Karpas-422 (cell line): ENCODE measurements around the gene PRKAB2. TPM values are rescaled to one million over a fixed set of nuclear protein-coding genes. Genes with fewer than 3 reads are reported as not detected.
"Not testable (repeated sequence)": the region's sequence is repeated elsewhere in the genome, so short reads cannot be mapped to it uniquely, and the experiment has no call there.

Experiments used
- DNase-seq: peaks from one replicate; pipeline ENCODE4 v3.0.0-alpha.2; 2015
- H2AFZ ChIP-seq: fragments of 200-600 bp; sonication (generic); 2 replicates; pipeline ENCODE4 v1.6.1; 2014; ENCODE audit warnings: antibody characterized with exemption, low read length, mixed read lengths
- H3K27ac ChIP-seq: fragments of 200-600 bp; sonication (generic); 2 replicates; pipeline ENCODE4 v1.5.1; 2014; ENCODE audit warnings: mild to moderate bottlenecking, low read length, moderate library complexity
- H3K27me3 ChIP-seq: fragments of 200-600 bp; sonication (generic); 2 replicates; pipeline ENCODE4 v1.6.1; 2014; ENCODE audit warnings: low read length, mixed read lengths
- H3K36me3 ChIP-seq: fragments of 200-600 bp; sonication (generic); 2 replicates; pipeline ENCODE4 v1.6.1; 2014; ENCODE audit warnings: low read length, mixed read lengths; ENCODE audit not compliant: insufficient read depth
- H3K4me1 ChIP-seq: fragments of 200-600 bp; sonication (generic); 2 replicates; pipeline ENCODE4 v1.6.1; 2014; ENCODE audit warnings: mild to moderate bottlenecking, low read length, mixed read lengths
- H3K4me2 ChIP-seq: fragments of 200-600 bp; sonication (generic); 2 replicates; pipeline ENCODE4 v1.6.1; 2014; ENCODE audit warnings: low read length, low read depth, mild to moderate bottlenecking; ENCODE audit not compliant: poor library complexity, severe bottlenecking
- H3K4me3 ChIP-seq: fragments of 200-600 bp; sonication (generic); 2 replicates; pipeline ENCODE4 v1.5.1; 2014; ENCODE audit warnings: mild to moderate bottlenecking, antibody characterized with exemption, low read length, mixed read lengths
- H3K79me2 ChIP-seq: fragments of 200-600 bp; sonication (generic); 2 replicates; pipeline ENCODE4 v1.6.1; 2014; ENCODE audit warnings: mild to moderate bottlenecking, low read length, mixed read lengths
- H3K9ac ChIP-seq: fragments of 200-600 bp; sonication (generic); 2 replicates; pipeline ENCODE4 v1.6.0; 2014; ENCODE audit warnings: low read length
- H3K9me2 ChIP-seq: fragments of 200-600 bp; sonication (generic), shearing (Covaris generic); replicated peaks from 2 replicates; pipeline ENCODE4 v1.6.0; 2014; ENCODE audit warnings: mild to moderate bottlenecking, low read length, moderate library complexity; ENCODE audit not compliant: insufficient read depth
- H3K9me3 ChIP-seq: fragments of 300-700, 200-600 bp; sonication (generic); 2 replicates; pipeline ENCODE4 v1.6.1; 2014; ENCODE audit warnings: low read length, mixed read lengths
- H4K20me1 ChIP-seq: fragments of 200-600 bp; sonication (generic); 2 replicates; pipeline ENCODE4 v1.6.1; 2014; ENCODE audit warnings: mild to moderate bottlenecking, antibody characterized with exemption, low read length, low read depth; ENCODE audit not compliant: insufficient read depth
- total RNA-seq: library from RNA; depleted of rRNA; stranded (reverse); fragments of >200 nt; shearing (Covaris generic); gene quantifications from 2 replicates; pipeline ENCODE4 v1.2.3, GENCODE V29; 2014; ENCODE audit warnings: low replicate concordance

Gene PRKAB2
- total RNA-seq, 1 experiment from 2014 or later, result 12.4 TPM

DNA sequence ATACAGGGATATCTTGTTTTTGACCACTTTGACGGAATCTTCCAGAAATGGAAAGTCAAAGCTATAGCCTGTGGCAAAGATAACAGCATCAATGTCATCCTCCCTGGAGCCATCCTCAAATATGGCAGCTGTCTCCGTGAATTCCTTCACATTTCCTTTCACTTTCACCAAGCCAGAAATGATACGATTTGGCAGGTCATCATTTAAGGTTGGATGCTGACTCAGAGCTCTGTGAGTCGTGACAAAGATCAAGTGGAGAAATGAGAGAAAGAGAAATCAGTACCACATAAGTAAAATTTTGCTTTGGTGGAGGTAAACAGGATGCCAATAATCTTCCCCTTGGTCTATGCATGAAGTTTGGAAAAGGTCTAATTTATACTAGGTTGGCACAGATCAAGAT, 29.0 kb upstream of the PRKAB2 start:
- H2AFZ ChIP-seq, result no peak overlapping the region
- no peaks in the 10 kb centered on the region for H3K36me3 ChIP-seq
- no peak overlapping the region for H3K27ac ChIP-seq
- no peaks in the 10 kb centered on the region for H3K79me2 ChIP-seq
- H3K27me3 ChIP-seq, result no peaks in the 10 kb centered on the region
- no peaks in the 10 kb centered on the region for H3K9me2 ChIP-seq
- H4K20me1 ChIP-seq, result no peaks in the 10 kb centered on the region
- no peak overlapping the region for H3K4me3 ChIP-seq
- peaks cover 9% of the 10 kb centered on the region for H3K4me1 ChIP-seq
- DNase-seq, result no peak
- no peak overlapping the region for H3K9ac ChIP-seq
- H3K4me2 ChIP-seq, result no peak overlapping the region
- H3K9me3 ChIP-seq, result no peaks in the 10 kb centered on the region

DNA sequence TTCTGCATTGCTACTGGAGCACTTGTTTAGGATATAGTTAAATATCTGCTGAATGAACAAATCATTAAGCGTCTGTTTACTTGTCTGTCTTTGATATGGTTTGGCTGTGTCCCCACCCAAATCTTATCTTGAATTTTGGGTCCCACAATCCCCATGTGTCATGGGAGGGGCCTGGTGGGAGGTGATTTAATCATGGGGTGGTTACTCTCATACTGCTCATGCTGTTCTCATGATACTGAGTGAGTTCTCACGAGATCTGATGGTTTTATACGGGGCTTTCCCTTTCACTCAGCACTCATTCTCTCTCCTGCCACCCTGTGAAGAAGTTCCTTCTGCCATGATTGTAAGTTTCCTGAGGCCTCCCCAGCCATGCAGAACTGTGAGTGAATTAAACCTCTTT, 25.1 kb upstream of the PRKAB2 start:
- not testable (repeated sequence) for H2AFZ ChIP-seq, H3K79me2 ChIP-seq, H3K4me3 ChIP-seq, H4K20me1 ChIP-seq, H3K4me1 ChIP-seq, H3K27ac ChIP-seq, H3K36me3 ChIP-seq, H3K9ac ChIP-seq, H3K27me3 ChIP-seq, H3K9me3 ChIP-seq, DNase-seq, H3K9me2 ChIP-seq, H3K4me2 ChIP-seq

DNA sequence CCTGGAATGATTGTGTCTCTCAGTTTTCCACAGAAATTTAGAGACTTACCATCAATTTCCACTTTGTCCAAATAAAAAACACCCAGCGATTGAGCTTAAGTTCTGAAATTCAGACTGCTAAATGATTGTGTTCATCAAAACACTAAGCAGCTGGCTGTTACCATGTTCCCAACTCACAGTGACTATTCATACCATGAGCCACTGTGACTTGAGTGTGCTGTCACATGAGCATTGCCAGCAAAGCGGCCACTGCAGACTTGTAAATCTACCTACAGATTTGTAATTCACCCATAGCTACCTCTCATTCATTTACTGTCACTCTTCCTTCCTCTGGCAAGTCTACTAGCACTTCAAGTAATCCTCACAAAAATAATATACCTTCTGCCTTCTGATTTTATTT, 17.2 kb upstream of the PRKAB2 start:
- no peak overlapping the region for H3K4me3 ChIP-seq

DNA sequence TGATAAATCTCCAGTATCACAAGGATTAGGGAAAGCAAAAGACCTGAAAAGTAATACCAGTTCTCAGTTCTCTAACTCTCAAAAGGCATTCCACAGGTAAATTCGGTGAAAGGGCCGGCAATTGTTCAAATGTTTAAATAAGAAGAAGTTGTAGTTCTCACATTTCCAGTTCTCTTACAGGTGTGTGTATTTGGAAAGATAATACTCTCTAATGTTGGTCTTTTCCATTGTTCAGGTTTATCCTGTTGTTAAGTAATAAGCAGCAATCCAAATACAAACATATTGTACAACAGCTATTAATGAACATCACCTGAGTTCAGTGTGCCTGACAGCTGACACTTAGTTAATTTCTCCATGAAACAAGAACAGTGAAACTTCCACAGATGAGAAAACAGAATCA, 13.2 kb upstream of the PRKAB2 start:
- Histone ChIP-seq H3K27me3 (no peaks in the 10 kb centered on the region), H3K9me2 (no peaks in the 10 kb centered on the region), H4K20me1 (no peaks in the 10 kb centered on the region), H3K4me3 (no peak overlapping the region), H3K9me3 (no peaks in the 10 kb centered on the region), H2AFZ (no peak overlapping the region), H3K79me2 (no peaks in the 10 kb centered on the region), H3K4me2 (no peak overlapping the region), H3K4me1 (no peaks in the 10 kb centered on the region), H3K27ac (no peak overlapping the region), H3K9ac (no peak overlapping the region), H3K36me3 (no peaks in the 10 kb centered on the region)
- DNase-seq, result no peak

More for the DNA sequence above, 17.2 kb upstream of the PRKAB2 start:
- H3K27me3 ChIP-seq, result no peaks in the 10 kb centered on the region
- H3K9me3 ChIP-seq, result no peaks in the 10 kb centered on the region
- H3K4me2 ChIP-seq, result no peak overlapping the region
- H3K4me1 ChIP-seq, result no peaks in the 10 kb centered on the region
- DNase-seq, result no peak
- H3K36me3 ChIP-seq, result no peaks in the 10 kb centered on the region
- H2AFZ ChIP-seq, result no peak overlapping the region
- no peak overlapping the region for H3K9ac ChIP-seq
- no peaks in the 10 kb centered on the region for H3K9me2 ChIP-seq
- H3K27ac ChIP-seq, result no peak overlapping the region
- no peaks in the 10 kb centered on the region for H4K20me1 ChIP-seq
- no peaks in the 10 kb centered on the region for H3K79me2 ChIP-seq

DNA sequence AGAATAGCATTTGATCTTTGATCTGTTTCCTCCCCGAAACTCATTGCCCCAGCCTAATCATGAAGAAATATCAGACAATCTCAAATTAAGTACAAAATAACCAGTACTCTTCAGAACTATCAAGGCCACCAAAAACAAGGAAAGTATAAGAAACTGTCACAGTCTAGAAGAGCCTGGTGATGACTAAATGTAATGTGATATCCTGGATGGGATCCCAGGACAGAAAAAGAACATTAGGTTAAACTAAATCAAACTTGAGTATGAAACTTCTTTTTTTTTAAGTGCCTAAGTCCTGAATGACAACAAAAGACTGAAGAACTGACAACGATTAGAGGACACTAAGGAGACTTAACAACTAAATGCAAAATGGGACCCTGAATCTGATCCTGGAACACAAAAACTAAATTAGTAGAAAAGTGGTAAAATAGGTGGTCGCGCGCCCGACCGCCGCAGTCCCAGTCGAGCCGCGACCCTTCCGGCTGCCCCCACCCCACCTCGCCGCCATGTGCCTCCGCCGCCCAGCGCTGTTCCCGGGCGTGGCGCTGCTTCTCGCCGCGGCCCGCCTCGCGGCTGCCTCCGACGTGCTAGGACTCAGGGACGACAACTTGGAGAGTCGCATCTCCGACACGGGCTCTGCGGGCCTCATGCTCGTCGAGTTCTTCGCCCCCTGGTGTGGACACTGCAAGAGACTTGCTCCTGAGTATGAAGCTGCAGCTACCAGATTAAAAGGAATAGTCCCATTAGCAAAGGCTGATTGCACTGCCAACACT, 5.5 kb upstream of the PRKAB2 start:
- H3K4me2 ChIP-seq, result no peak overlapping the region
- H3K27me3 ChIP-seq, result no peaks in the 10 kb centered on the region
- no peak overlapping the region for H3K4me3 ChIP-seq
- H3K4me1 ChIP-seq, result peaks cover 10% of the 10 kb centered on the region
- H3K27ac ChIP-seq, result no peak overlapping the region
- H3K9me3 ChIP-seq, result no peaks in the 10 kb centered on the region
- H3K36me3 ChIP-seq, result no peaks in the 10 kb centered on the region
- DNase-seq, result no peak
- H2AFZ ChIP-seq, result no peak overlapping the region
- no peaks in the 10 kb centered on the region for H3K79me2 ChIP-seq
- no peaks in the 10 kb centered on the region for H4K20me1 ChIP-seq
- H3K9ac ChIP-seq, result no peak overlapping the region
- H3K9me2 ChIP-seq, result no peaks in the 10 kb centered on the region

DNA sequence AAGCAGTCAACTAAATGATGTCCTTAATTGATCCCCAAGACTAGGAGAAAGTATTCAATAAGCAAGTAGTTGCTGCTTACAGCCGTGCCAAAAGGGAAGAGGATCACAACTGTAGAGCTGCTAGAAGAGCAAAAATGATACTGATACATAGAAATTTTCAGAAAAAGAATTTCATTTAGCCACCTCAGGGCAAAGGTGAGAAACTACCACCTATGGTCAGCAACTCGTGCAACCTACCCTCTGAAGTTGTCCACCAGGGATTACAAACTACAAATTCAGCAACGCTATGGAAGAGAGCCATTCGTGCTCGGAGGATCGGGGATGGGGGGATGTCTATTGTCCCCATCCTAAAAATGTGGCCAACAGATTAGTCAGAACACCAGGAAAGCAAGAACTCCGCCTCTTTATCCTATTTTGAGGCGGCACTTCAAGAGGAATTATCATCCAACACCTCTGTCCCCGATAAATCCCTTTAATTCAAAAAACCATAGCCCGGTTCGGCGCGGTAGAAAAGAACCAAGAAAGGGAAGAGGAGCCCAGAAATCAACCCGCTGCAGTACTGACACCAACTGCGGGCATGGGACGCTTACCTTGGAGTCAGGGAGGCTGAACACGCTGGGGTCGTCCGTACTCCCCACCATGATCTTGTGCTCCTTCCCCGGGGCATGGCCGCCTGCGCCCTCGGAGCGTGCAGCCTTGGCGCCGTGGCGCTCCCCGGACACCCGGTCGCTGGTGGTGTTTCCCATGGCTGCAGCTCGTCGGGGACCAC, 687 bp downstream of the PRKAB2 start:
- Histone ChIP-seq H3K9ac (peak overlapping the region; percentile 88), H3K36me3 (no peaks in the 10 kb centered on the region), H3K9me2 (no peaks in the 10 kb centered on the region), H3K79me2 (peaks cover 52% of the 10 kb centered on the region), H2AFZ (peak overlapping the region; percentile 96), H3K4me1 (peaks cover 30% of the 10 kb centered on the region), H3K9me3 (no peaks in the 10 kb centered on the region), H3K27me3 (no peaks in the 10 kb centered on the region), H4K20me1 (no peaks in the 10 kb centered on the region), H3K4me3 (peak overlapping the region; percentile 93), H3K4me2 (peak overlapping the region; percentile 98), H3K27ac (peak overlapping the region; percentile 40; the same call in 1 of the 2 replicates)
- DNase-seq, result peak; percentile 49

DNA sequence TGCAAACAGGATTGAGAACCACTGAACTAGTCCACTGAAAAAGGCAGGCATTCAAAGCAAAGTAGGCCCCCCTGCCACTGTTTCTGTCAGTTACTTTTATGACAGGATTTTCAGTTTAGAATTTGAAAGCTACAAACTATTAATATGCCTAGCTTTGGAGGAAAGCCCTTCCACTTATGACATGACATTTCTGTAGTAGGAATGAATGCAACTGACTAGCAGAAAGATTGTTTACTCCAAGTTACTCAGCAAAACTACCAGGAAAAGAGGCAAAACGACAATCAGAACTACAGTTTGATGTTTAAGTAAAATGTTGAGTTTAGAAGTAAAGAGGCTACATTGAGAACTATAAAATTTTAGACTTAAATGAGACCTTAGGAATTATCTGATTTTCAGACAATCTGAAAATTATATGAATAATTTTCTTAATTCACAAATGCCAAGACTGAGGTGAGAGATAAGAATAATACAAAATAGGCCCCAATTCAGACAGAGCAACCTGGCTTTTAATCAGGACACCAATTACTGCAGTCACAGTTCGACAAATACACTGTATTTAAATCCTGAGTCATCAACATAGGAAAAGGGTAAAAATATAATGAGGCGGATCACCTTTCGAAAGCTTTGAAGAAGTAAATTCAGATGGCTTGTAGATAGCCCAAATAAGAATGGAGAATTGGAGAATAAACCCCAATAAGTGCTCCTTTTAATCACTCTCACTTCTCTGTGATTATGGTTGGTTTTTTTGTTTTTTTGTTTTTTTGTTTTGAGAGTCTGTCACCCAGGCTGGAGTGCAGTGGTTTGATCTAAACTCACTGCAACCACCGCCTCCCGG, 2.2 kb downstream of the PRKAB2 start:
- no peak for DNase-seq
- peaks cover 30% of the 10 kb centered on the region for H3K4me1 ChIP-seq
- H4K20me1 ChIP-seq, result no peaks in the 10 kb centered on the region
- no peak overlapping the region for H2AFZ ChIP-seq
- no peaks in the 10 kb centered on the region for H3K9me2 ChIP-seq
- H3K9me3 ChIP-seq, result no peaks in the 10 kb centered on the region
- H3K27me3 ChIP-seq, result no peaks in the 10 kb centered on the region
- H3K4me2 ChIP-seq, result peak overlapping the region; percentile 98
- peaks cover 55% of the 10 kb centered on the region for H3K79me2 ChIP-seq
- H3K27ac ChIP-seq, result no peak overlapping the region
- H3K9ac ChIP-seq, result no peak overlapping the region
- no peaks in the 10 kb centered on the region for H3K36me3 ChIP-seq
- peak overlapping the region; percentile 93; the same call in 1 of the 2 replicates for H3K4me3 ChIP-seq

DNA sequence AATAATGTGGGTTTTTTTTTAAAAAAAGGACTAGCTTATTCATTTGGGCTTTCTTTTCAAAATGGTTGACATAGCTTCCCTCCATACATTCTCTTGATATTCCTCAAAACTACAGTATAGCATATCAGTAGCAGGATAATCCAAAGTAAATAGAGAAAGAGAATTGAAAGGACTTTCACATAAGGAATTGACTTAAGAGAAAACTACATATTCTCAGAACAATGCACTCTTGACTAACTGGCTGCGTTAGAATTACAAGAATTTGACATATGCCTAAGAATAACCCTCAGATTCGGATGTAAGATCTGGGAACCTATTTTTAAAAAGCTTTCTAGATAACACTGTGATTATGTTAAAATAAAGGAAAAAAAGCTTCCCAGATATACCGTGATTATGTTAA, 3.1 kb downstream of the PRKAB2 start:
- Histone ChIP-seq H3K9me3 (no peaks in the 10 kb centered on the region), H3K9me2 (no peaks in the 10 kb centered on the region), H3K4me3 (no peak overlapping the region), H2AFZ (no peak overlapping the region), H4K20me1 (no peaks in the 10 kb centered on the region), H3K9ac (no peak overlapping the region), H3K36me3 (no peaks in the 10 kb centered on the region), H3K4me2 (no peak overlapping the region), H3K27me3 (no peaks in the 10 kb centered on the region), H3K27ac (no peak overlapping the region), H3K79me2 (peaks cover 55% of the 10 kb centered on the region), H3K4me1 (peaks cover 30% of the 10 kb centered on the region)
- DNase-seq, result no peak
